Adipose tissue (tissue), 3 donors: Measurements from ENCODE around the gene CNGA3. TPM values are rescaled to one million over a fixed set of nuclear protein-coding genes. Genes with fewer than 3 reads are reported as not detected.

Experiments used
- H3K27ac ChIP-seq: one replicate; pipeline ENCODE4 v1.5.1; 2013; ENCODE audit warnings: low read depth, low read length
- WGBS, 3 donors: extraction: QIAGEN DNeasy Blood & Tissue Kit; methylation state at CpG; one replicate each; pipeline ENCODE4 v1.1.7; 2013; 5-methylcytosine and 5-hydroxymethylcytosine counted together
- polyA plus RNA-seq, 3 donors: library from polyadenylated mRNA; stranded (reverse); fragments of 200-250 nt; gene quantifications; one replicate each; pipeline ENCODE4 v1.2.3, GENCODE V29; 2013
- donor health status: healthy with polysubstance abuse.
- donor health status: Bipolar disorder and iron deficiency.
- donor health status: healthy.

Gene CNGA3
- polyA plus RNA-seq, 3 donors = 0.01 to 0.31 TPM; not detected in 1

GRCh38 chr2:98369710-98370239, 23.5 kb downstream of the CNGA3 start:
- WGBS, 3 donors = 84 to 88% (median 85%) methylated on average over 9 of the region's 9 CpGs
- H3K27ac ChIP-seq = no peak overlapping the region

- no peak overlapping the region for H3K27ac ChIP-seq
- WGBS, 3 donors = 47 to 57% (median 53%) methylated on average over 4 of the region's 4 CpGs
Observed at GRCh38 chr2:98372121-98372520, 25.9 kb downstream of the CNGA3 start.

GRCh38 chr2:98372579-98372978, 26.3 kb downstream of the CNGA3 start:
- WGBS, 3 donors = 50 to 69% (median 56%) methylated on average over 5 of the region's 5 CpGs
- H3K27ac ChIP-seq = no peak overlapping the region

- 47 to 67% (median 64%) methylated on average over 5 of the region's 5 CpGs for WGBS, 3 donors
Observed at GRCh38 chr2:98374286-98374685, 28.0 kb downstream of the CNGA3 start.

GRCh38 chr2:98374958-98375570, 28.8 kb downstream of the CNGA3 start:
- WGBS, 3 donors = 77 to 83% (median 80%) methylated on average over 11 of the region's 11 CpGs
- no peak overlapping the region for H3K27ac ChIP-seq

More at GRCh38 chr2:98374286-98374685, 28.0 kb downstream of the CNGA3 start:
- no peak overlapping the region for H3K27ac ChIP-seq

GRCh38 chr2:98376301-98376910, 30.1 kb downstream of the CNGA3 start:
- WGBS, 3 donors = 64 to 87% (median 83%) methylated on average over 6 of the region's 6 CpGs
- H3K27ac ChIP-seq = no peak overlapping the region

GRCh38 chr2:98376996-98377395, 30.7 kb downstream of the CNGA3 start:
- WGBS, 3 donors = 68 to 76% (median 71%) methylated on average over 8 of the region's 8 CpGs
- H3K27ac ChIP-seq = no peak overlapping the region

- no peak overlapping the region for H3K27ac ChIP-seq
- 41 to 81% (median 78%) methylated on average over 7 of the region's 7 CpGs for WGBS, 3 donors
Observed at GRCh38 chr2:98377544-98377943, 31.3 kb downstream of the CNGA3 start.

GRCh38 chr2:98378196-98378595, 31.9 kb downstream of the CNGA3 start:
- H3K27ac ChIP-seq = no peak overlapping the region
- WGBS, 3 donors = 50 to 58% (median 51%) methylated on average over 6 of the region's 6 CpGs

- no peak overlapping the region for H3K27ac ChIP-seq
- 27 to 47% (median 36%) methylated on average over 4 of the region's 4 CpGs for whole genome bisulfite sequencing, 3 donors
Observed at GRCh38 chr2:98378901-98379300, 32.6 kb downstream of the CNGA3 start.

- 74 to 82% (median 81%) methylated on average over 14 of the region's 14 CpGs for WGBS, 3 donors
- H3K27ac ChIP-seq = no peak overlapping the region
Observed at GRCh38 chr2:98379311-98380202, 33.3 kb downstream of the CNGA3 start.

GRCh38 chr2:98380203-98380535, 33.9 kb downstream of the CNGA3 start:
- no peak overlapping the region for H3K27ac ChIP-seq
- WGBS, 3 donors = 80 to 85% (median 82%) methylated on average over 7 of the region's 7 CpGs

GRCh38 chr2:98381494-98381893, 35.2 kb downstream of the CNGA3 start:
- 61 to 82% (median 81%) methylated on average over 8 of the region's 8 CpGs for WGBS, 3 donors

GRCh38 chr2:98382086-98382485, 35.8 kb downstream of the CNGA3 start:
- WGBS, 3 donors = 87 to 92% (median 91%) methylated on average over 11 of the region's 11 CpGs
- H3K27ac ChIP-seq = no peak overlapping the region

More at GRCh38 chr2:98381494-98381893, 35.2 kb downstream of the CNGA3 start:
- no peak overlapping the region for H3K27ac ChIP-seq

GRCh38 chr2:98382739-98383138, 36.5 kb downstream of the CNGA3 start:
- H3K27ac ChIP-seq = no peak overlapping the region
- WGBS, 3 donors = 78 to 87% (median 87%) methylated on average over 7 of the region's 7 CpGs

- 53 to 58% (median 57%) methylated on average over 6 of the region's 6 CpGs for WGBS, 3 donors
- no peak overlapping the region for H3K27ac ChIP-seq
Observed at GRCh38 chr2:98383166-98383565, 36.9 kb downstream of the CNGA3 start.

GRCh38 chr2:98385050-98385699, 38.9 kb downstream of the CNGA3 start:
- WGBS, 3 donors = 5 to 6% (median 6%) methylated on average over 7 of the region's 7 CpGs

GRCh38 chr2:98387478-98387877, 41.2 kb downstream of the CNGA3 start:
- 86 to 92% (median 88%) methylated on average over 16 of the region's 16 CpGs for WGBS, 3 donors
- H3K27ac ChIP-seq = no peak overlapping the region

More at GRCh38 chr2:98385050-98385699, 38.9 kb downstream of the CNGA3 start:
- H3K27ac ChIP-seq = no peak overlapping the region
